G401 (cell line): ENCODE data around the gene ITGA11. TPM values are rescaled to one million over a fixed set of nuclear protein-coding genes. Genes with fewer than 3 reads are reported as not detected.

ENCODE experiments used
- DNase-seq: peaks from one replicate; pipeline ENCODE4 v3.0.0-alpha.2; 2015; ENCODE audit warnings: low spot score
- in situ Hi-C: cut with HindIII; loops from 2 replicates; pipeline ENCODE4 v1.10.0; 2016; ENCODE audit warnings: low sequenced_read_pairs, mixed read lengths
- total RNA-seq: library from RNA; depleted of rRNA; stranded (reverse); fragments of >200 nt; shearing (Covaris generic); gene quantifications from 2 replicates; pipeline ENCODE4 v1.2.3, GENCODE V29; 2014

Gene ITGA11
- total RNA-seq, 1 experiment from 2014 or later, result 11.6 TPM

DNA sequence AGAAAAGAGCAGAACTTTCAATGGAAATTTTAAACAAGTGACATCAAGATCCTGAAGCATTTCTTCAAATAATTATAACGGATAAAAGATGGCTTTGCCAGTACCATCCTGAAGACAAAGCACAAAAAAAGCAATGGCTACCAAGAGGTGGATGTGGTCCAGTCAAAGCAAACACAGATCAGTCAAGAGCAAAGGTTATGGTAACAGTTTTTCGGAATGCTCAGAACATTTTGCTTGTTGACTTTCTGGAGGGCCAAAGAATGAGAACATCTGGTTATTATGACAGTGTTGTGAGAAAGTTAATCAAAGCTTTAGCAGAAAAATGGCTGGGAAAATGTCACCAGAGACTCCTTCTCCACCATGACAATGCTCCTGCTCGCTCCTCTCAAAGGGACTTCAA is 122.9 kb downstream of the ITGA11 start:
- DNase-seq, result no peak
- in situ Hi-C loops, result no loop called here

DNA sequence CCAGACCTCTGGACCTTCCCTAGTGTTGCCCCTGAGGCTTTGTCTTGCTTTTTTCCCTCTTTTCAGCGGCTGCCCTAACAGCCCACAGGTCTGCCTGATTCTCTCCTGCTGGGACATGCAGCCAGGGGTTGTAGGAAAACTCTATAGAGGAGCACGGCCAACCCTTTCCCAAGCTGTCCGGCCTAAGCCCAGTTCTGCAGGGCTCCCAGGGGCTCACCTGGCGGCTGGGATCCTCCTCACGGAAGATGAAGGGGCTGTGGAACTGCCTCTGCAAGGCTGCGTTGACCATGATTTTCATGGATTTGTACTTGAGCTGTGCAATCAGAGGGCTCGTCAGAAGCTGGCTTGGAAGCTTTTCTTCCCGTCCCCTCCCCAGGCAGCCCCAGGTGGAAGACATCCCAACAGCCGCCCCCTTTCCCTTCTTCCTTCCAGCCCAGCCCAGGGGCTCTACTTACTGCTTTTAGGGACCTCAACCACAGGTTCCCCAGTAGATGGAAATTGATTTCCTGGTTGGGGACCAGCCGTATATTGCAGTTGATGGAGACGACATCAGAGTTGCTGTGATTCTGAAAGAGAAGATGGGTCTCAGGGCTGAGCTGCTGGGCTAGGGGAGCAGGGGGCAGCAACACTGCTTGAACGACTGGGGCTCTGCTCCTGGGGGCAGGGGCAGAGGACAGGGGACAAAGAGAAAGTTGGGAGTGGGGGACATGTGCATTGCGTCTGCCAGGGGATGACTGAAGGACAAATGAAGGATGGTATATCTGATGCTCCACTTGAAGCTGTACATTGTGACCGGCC is 124.6 kb downstream of the ITGA11 start:
- in situ Hi-C loops, result no loop called here
- DNase-seq, result no peak

DNA sequence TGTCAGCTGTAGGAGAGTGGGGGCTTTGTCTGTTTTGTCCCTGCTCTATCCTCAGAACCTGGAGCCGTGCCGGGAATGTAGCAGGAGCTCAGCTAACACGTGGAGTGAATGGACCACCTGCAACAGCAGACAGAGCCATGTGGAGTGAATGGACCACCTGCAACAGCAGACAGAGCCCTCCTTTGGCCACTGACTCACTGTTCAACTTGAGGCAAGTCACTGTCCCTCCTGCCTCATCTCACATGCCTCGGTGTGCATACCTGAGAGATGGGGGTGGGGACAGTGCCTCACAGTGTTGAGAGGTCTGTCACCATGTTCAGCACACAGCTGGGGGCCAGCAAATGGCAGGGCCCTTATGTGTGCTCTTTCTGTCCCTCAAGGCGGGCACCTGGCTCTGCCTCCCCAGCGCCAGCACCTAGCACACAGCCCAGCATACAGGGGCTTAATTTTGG is 126.5 kb downstream of the ITGA11 start:
- DNase-seq, result no peak
- in situ Hi-C loops, result no loop called here

DNA sequence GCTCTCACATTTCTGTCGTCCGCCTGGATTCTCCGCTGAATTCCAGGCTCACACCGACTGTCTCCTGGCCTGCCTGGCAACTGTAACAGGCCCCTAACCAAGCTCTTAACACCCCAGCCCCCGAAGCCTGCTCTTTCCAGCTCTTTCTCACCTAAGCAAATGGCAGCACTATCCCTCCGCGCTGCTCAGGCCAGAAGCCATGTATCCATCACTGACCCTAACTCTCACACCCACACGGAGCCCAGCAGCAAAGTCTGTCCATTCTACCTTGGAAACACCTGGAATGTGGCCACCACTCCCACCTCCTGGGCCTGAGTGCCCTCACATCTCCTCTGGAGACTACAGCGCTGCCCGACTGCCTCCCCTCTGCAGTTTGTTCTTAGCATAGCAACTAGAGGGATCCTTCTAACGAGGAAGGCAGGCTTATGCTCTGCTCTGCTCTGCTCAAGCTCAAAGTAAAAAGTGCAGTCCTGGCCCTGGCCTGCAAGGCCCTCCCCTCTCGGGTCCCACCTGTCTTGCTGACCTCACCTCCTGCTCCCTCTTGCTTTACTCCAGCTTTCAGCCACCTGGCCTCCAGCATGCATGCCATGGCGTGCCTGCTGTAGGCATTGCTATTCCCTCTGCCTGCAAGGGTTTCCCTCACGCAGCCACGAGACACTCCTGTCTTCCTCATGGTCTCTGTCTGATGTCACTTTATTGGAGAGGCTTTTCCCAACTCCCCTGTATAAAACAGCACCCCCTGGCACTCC is 127.2 kb downstream of the ITGA11 start:
- in situ Hi-C loops, result no loop called here

DNA sequence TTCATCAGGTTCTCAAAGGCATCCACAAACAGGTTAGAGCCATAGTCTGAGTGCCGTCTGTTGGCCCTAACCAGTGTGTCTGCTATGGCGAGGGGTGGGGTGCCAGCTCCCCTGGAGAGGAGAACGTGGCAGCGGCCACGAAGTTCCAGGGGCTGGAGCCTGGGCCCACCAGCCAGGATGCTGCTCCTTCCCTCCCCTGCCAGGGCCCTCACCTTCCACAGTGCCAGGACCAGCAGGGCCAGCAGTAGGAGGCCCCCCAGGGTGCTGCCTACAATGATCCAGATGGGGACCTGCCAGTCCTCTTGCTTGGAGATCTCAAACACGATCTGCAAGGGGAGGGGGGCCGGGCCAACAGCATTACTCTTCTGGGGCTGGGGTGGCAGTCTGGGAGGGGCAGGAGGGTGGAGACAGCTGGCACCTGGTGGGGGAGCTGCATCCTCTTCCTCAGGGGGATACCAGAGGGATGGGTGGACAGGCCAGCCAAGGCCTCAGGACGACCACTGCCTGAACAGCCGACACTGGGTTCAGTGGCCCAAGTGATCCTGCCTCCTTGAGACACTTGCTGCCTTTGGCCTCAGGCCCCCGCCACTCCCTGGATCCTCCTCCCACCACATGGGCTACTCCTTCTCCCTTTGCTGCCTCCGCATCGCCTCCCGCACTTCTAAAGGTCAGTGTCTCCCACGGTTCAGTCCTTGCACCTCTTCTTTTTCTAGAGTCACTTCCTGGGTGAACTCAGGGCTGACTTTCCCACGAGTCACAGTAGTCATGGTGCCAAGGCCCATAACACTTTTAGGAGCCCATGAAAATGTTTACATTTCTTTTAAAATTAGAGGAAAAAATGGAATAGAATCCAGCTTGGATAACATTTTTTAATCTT is 128.2 kb downstream of the ITGA11 start:
- in situ Hi-C loops, result no loop called here
- no peak for DNase-seq

More for the DNA sequence above, 127.2 kb downstream of the ITGA11 start:
- no peak for DNase-seq

DNA sequence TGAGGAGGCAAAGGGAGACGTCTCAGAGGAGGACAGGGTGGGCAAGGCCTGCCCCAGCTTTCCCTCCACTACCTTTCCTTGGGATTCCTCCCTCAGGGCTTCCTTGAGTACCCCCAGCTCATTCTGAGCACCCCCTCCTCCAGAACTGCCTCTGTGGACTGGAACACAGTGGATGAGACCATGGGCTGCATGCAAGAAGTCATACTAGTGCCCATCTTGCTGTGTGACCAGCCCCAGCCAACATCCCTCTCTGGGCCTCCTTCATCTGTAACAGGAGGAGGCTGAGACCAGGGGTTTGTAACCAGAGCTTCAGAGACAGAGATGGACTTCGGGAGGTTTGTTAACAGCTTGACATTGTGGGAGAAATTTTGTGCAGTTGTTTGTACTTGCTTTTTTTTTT is 128.8 kb downstream of the ITGA11 start:
- in situ Hi-C loops, result no loop called here
- DNase-seq, result no peak

DNA sequence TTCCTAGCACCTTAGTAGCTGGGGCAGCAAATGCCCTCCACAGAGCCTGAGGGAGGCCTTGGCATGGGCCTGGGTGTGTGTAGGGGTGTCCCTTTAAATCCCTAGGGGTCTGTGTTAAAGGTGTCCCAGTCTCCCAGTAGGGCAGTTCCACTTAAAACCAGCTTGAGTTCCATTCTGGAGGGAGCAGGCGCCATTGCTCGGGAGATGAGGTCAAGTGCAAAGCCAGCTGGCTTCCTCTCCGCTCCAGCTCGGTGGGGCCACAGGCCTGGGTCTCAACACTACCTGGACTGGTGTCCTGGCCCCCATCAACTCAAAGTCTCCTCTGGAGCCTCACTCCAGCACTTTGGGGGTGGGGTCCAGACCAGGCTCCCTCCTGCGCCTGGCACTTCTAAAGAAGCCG is 129.2 kb downstream of the ITGA11 start:
- DNase-seq, result no peak
- in situ Hi-C loops, result no loop called here

DNA sequence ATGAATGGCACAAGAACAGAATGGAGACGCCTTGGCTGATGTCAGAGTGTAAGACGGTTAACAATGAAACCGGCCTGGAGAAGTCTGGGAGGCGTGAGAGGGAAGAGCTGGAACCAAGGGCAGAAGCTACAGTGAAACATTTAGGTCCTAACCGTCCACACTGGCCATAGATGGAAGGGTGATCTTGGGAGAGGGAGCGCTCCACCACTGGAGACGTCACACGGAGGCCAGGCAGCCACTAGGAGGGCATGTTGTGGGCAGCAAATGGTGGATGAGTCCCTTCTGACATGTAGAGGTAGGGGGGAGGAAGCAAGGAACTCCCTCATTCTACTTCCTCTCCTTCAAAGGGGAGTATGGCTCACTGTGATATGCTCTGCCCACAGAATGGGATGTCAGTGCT is 130.7 kb downstream of the ITGA11 start:
- in situ Hi-C loops, result no loop called here
- DNase-seq, result no peak

DNA sequence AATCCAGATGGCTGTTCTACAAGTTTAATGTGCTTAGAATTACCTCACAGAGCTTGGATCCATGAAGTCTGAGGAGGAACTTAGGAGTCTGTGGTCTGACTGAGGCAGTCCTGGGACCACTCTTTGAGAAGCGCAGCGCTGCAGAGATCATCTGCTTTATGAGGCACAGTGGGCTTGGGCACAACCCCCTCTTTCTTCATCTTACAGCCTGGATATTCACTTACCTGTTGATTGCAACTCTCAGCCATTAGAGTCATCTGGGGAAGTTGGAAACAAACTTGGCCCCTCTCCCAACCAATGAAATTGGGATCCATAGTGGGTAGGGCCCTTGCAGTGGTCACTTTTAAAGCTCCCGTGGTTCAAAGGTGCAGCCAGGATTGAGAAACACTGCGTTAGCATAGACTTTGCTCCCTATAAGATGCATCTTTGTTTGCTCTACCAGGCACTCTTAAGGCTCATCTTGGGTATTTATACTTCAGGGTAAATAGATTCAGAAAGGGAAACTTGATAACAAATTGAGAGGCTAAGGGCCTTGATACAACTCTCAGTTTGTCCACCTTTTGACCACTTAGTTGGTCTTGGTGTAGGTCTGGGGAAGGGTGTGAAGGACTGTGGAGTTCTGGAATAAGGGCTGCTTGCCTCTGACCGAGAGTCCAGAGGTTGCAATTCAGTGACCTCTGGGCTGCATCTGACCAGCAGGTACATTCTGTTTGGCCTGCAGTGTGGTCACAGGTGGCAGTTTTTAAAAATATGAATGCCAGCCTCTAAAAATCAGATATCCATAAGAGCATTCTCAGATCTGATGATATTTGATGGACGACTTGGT is 131.6 kb downstream of the ITGA11 start:
- in situ Hi-C loops, result no loop called here
- DNase-seq, result no peak

DNA sequence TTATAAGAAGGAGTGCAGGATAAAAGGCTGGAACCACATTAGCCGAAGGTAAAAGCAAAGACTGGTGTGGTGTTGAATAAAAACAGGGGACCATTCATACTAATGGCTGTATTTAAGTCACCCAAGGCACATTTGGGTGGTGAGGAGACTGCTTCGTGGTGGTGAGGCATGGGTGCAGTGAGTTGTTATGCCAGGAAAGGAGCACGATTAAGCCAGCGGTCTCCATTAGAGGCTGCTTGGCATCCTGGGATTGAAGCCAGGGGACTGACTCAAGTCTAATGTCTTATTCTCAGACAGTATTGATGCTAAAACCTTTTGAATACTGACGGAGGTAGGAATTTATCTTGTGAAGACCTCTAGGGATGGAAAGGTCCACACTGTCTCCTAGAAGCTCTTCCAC is 132.5 kb downstream of the ITGA11 start:
- no peak for DNase-seq
- in situ Hi-C loops, result no loop called here

DNA sequence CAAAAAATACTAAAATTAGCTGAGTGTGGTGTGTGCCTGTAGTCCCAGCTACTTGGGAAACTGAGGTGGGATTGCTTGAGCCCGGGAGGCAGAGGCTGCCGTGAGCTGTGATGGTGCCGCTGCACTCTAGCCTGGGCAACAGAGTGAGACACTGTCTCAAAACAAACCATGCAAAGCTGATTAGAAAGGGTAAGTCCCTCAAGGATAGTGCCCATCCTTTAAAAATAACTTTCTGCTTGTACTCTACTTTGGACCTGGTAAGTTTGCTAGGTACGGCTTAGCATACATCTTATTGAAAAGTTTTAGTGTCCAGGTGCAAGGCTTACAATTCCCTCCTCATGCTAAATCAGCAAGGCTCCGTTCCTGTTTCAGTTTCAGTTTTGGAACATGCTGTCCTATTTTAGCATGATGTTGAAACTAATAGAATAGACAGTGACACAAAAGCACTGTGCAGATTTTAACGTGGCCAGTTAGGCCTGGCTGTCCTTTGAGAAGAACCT is 133.0 kb downstream of the ITGA11 start:
- peak; percentile 31 for DNase-seq
- in situ Hi-C loops, result no loop called here

DNA sequence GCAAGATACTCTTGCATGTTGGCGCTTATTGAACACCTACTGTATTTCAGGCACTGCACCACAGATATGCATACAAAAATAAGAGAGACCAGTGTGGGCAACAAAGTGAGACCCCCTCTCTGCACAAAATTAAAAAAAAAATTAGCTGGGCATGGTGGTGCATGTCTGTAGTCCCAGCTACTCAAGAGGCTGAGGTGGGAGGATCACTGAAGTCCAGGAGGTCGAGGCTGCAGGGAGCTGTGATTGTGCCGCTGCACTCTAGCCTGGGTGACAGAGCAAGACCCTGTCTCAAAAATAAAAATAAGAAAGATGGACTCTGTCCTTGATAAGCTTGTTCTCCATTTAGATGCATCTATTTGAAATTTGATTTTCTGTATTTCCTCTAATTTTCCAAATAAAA is 133.6 kb downstream of the ITGA11 start:
- no peak for DNase-seq

DNA sequence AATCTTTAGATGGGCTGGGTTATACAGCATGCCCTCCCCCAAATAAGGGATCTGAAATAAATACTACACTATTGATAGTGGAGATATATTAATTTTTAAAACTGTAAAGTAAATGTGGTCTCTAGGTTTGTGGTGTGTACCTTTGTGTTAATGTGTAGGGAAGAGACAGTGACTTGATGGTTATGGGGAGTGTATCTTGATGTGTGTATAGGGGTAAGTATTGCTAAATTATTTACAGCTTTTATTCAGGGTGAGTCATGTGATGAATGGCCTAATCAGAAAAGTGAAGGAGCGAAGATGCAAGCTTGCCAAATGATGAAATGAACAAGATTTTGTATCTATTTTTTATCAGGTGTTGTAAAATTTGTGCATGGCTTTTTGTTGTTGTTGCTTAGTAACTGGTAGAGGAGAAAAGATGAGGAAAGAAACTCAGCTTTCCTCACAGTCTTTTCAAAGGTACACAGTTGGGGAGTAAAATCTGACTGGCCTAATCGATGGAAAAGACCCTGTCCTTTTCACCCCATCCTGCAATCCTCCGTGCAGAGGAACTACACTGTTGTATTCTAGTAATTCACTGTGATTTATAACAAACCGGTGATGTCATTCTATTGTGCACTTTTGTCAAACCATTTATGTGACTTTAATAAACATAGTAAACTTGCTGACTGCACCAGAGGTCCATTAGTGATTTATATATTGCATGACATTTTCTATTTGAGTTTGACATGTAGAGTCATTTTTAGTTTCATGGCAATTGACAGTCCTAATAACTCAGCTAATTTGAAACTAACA is 136.8 kb downstream of the ITGA11 start:
- in situ Hi-C loops, result no loop called here

More for the DNA sequence above, 133.6 kb downstream of the ITGA11 start:
- in situ Hi-C loops, result no loop called here

DNA sequence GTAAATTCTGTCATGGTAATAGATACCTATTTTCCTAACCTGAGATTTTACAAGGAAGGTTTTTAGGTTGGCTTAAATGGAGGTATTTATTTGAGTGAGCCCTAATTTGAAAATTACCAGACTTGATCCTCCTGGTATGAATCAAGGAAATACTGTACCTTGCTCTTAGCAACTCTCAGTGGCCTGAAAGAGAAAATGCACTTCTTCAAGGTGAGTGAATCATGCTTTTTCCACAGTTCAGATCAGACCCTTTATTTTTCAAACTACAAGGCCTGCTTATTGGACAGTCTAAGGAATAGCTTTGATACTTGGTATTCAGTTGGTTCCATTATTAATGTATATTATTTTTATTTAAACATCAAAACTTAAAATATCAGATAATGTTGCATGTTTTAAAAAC is 139.0 kb downstream of the ITGA11 start:
- in situ Hi-C loops, result no loop called here
- DNase-seq, result no peak

More for the DNA sequence above, 136.8 kb downstream of the ITGA11 start:
- no peak for DNase-seq

DNA sequence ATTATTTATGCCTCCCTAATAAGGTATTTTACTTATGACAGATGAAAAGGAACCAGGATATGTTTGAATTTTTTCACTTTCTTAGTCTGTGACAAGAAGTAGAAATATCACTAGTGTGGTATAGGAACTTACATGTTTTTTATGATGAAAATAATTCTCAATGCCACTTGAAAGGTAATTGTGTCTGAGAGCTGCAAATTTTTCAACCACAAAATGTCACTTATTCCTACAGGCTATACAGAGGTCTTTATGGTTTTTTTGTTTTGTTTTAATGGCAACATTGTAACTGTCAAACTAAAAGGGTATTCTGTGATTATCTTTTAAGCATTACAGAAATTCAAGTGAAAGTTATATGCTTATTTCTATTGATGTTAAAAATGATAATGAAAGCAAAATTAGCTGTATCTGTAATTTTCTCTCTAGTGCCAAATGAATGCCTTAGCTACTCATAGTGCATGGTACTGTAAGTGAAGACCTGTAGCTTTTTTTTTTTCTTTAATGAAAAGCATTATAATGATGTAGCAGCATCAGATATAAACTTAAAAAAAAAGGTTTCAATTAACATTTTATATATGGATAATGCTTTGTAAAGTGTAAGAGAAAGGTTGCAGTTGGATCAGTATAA is 139.7 kb downstream of the ITGA11 start:
- in situ Hi-C loops, result no loop called here

DNA sequence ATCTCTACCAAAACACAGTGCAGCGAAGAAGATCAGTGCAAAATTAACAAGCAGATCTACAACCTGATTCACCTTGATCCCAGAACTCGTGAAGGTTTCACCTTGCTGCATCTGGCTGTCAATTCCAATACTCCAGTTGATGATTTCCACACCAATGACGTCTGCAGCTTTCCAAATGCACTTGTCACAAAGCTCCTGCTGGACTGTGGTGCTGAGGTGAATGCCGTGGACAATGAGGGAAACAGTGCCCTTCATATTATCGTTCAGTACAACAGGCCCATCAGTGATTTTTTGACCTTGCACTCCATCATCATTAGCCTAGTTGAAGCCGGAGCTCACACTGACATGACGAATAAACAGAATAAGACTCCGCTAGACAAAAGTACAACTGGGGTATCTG is 141.2 kb downstream of the ITGA11 start:
- in situ Hi-C loops, result no loop called here
- DNase-seq, result no peak

More for the DNA sequence above, 139.7 kb downstream of the ITGA11 start:
- no peak for DNase-seq

DNA sequence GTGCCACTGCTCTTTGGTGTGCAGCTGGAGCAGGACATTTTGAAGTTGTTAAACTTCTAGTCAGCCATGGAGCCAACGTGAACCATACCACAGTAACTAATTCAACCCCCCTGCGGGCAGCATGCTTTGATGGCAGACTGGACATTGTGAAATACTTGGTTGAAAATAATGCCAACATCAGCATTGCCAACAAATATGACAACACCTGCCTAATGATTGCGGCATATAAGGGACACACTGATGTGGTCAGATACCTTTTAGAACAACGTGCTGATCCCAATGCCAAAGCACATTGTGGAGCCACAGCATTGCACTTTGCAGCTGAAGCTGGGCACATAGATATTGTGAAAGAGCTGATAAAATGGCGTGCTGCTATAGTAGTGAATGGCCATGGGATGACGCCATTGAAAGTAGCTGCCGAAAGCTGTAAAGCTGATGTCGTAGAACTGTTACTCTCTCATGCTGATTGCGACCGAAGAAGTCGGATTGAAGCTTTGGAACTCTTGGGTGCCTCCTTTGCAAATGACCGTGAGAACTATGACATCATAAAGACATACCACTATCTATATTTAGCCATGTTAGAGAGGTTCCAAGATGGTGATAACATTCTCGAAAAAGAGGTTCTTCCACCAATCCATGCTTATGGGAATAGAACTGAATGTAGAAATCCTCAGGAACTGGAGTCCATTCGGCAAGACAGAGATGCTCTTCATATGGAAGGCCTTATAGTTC is 142.2 kb downstream of the ITGA11 start:
- no peak for DNase-seq
- in situ Hi-C loops, result no loop called here
